H1 (cell line): ENCODE results near the gene UBE4A. TPM values are rescaled to one million over a fixed set of nuclear protein-coding genes. Genes with fewer than 3 reads are reported as not detected.

Source experiments
- POU5F1 ChIP-seq: IDR thresholded peaks from 2 replicates; pipeline ENCODE4 v1.6.1; 2011; ENCODE audit warnings: low read depth, mild to moderate bottlenecking, low read length, moderate library complexity
- RFX5 ChIP-seq: IDR thresholded peaks from 2 replicates; pipeline ENCODE4 v1.6.1; 2011; ENCODE audit warnings: low read depth, low read length, improper control_type of control experiment, borderline replicate concordance
- RXRA ChIP-seq: IDR thresholded peaks from 2 replicates; pipeline ENCODE4 v1.6.1; 2011; ENCODE audit warnings: low read depth, mild to moderate bottlenecking, low read length, moderate library complexity; ENCODE audit not compliant: insufficient read depth
- YY1 ChIP-seq: IDR thresholded peaks from 2 replicates; pipeline ENCODE4 v1.6.1; 2011; ENCODE audit warnings: low read depth, mild to moderate bottlenecking, low read length
- polyA plus RNA-seq, 7 experiments: library from polyadenylated mRNA; depleted of rRNA in 3 of 7; stranded (reverse) in 5 of 7; unstranded in 2 of 7; fragments of >200 nt in 5 of 7; fragments of 200-250 nt in 2 of 7; gene quantifications; 1 replicate in 5 of 7; 2 replicates in 1 of 7; 4 replicates in 1 of 7; pipeline versions ENCODE4 v1.2.1 to v1.2.3, GENCODE V29; 2011 to 2013; ENCODE audit warnings: missing spikeins in 2 of 7, mixed read lengths in 2 of 7
- total RNA-seq: library from RNA; stranded (reverse); fragmentation: NEBNext Ultra II Directional; extraction: Animal tissue kit (Norgen Biotek cat#: 25700); gene quantifications from 2 replicates; pipeline ENCODE4 v1.2.1, GENCODE V29; 2021
- TF ChIP-seq, protein P1 (sequence below): IDR thresholded peaks from 2 replicates; pipeline ENCODE4 v1.6.1; 2012; ENCODE audit warnings: inconsistent platforms
- TF ChIP-seq, protein P2 (sequence below), 3 experiments: IDR thresholded peaks; 1 replicate in 2 of 3; 2 replicates in 1 of 3; pipeline versions ENCODE4 v1.5.1 to v1.6.1; 2011; ENCODE audit warnings: low read length in 3 of 3, mild to moderate bottlenecking in 3 of 3, inconsistent platforms in 2 of 3, low read depth in 1 of 3, moderate library complexity in 1 of 3; ENCODE audit not compliant: insufficient read depth in 1 of 3; ENCODE audit errors: control extremely low read depth in 1 of 3

UBE4A gene
- total and polyA plus RNA-seq, 2 of the 8 experiments (the other 6 are each of a cell fraction or from before 2014, with no cell fraction given), result 11.3 to 34.5 TPM

DNA sequence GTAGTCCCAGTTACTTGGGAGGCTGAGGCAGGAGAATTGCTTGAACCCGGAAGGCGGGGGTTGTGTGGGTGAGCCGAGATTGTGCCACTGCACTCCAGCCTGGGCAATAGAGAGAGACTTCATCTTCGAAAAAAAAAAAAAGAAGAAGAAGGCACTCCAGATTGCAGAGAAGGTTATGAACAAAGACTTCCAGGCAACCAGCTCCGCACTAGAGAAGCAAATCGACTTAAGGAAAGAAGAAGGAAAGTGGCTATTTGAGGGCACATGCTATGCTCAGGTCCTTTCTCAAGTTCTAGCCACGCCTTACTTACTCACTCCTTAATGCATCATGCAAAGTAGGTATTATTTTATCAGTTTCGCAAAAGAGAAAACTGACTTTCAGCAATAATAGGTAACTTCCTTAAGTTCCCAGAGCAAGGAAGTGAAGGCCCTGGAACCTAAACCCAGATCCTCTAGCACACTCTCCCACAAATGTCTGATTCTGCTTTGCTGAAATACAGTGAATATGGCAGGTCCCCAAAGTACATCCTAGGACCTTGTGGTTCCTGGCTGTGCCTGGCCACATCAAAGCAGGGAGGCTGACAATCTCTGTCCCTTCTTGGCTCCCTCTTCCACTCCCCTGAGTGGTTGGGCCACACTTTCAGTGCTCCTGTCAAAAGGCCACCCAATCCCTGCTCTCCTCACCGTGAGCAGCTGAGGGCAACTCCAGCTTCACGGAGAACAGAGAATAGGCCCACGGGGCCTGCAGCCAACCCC is 40.6 kb upstream of the UBE4A start (continued):
- TF ChIP-seq, protein P1, sequence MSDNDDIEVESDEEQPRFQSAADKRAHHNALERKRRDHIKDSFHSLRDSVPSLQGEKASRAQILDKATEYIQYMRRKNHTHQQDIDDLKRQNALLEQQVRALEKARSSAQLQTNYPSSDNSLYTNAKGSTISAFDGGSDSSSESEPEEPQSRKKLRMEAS, result no peak
- TF ChIP-seq RXRA (no peak), YY1 (no peak), RFX5 (no peak), POU5F1 (no peak)
- TF ChIP-seq, protein P2, sequence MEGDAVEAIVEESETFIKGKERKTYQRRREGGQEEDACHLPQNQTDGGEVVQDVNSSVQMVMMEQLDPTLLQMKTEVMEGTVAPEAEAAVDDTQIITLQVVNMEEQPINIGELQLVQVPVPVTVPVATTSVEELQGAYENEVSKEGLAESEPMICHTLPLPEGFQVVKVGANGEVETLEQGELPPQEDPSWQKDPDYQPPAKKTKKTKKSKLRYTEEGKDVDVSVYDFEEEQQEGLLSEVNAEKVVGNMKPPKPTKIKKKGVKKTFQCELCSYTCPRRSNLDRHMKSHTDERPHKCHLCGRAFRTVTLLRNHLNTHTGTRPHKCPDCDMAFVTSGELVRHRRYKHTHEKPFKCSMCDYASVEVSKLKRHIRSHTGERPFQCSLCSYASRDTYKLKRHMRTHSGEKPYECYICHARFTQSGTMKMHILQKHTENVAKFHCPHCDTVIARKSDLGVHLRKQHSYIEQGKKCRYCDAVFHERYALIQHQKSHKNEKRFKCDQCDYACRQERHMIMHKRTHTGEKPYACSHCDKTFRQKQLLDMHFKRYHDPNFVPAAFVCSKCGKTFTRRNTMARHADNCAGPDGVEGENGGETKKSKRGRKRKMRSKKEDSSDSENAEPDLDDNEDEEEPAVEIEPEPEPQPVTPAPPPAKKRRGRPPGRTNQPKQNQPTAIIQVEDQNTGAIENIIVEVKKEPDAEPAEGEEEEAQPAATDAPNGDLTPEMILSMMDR (IDR thresholded peaks at IDR 0.05; ENCODE audit: control extremely low read depth in 1 of 3, insufficient read depth in 1 of 3, low read depth in 1 of 3, low read length in 3 of 3), result no peak
